ENCODE measurements around the gene ZNF12.

Gene ZNF12

GRCh38 chr7:6648815-6649104, 58.0 kb downstream of the ZNF12 start:
- no peaks in the 10 kb centered on the region for H3K27me3 ChIP-seq (ENCODE audit: insufficient read depth, poor library complexity, severe bottlenecking)
- no peak overlapping the region for H3K27ac ChIP-seq (replicated peaks)
- no peak for TF ChIP-seq POLR2AphosphoS5 (IDR thresholded peaks at IDR 0.05; ENCODE audit: low read depth)
- TF ChIP-seq CTCF (IDR thresholded peaks at IDR 0.05; ENCODE audit: insufficient read depth, low read length): no peak
- no peak for TF ChIP-seq SPI1 (IDR thresholded peaks at IDR 0.05; ENCODE audit: borderline replicate concordance, low read depth)
- TF ChIP-seq GABPA (IDR thresholded peaks at IDR 0.05; ENCODE audit: low read depth): no peak
- no peak for TF ChIP-seq REST (IDR thresholded peaks at IDR 0.05; ENCODE audit: insufficient replicate concordance, low read depth)
- DNase-seq (ENCODE audit: low read depth in 1 of 2, low spot score in 1 of 2): no peak
- no peak overlapping the region for H3K4me3 ChIP-seq (replicated peaks; ENCODE audit: insufficient read depth, low read length)

GRCh38 chr7:6648066-6648814, 58.5 kb downstream of the ZNF12 start:
- TF ChIP-seq POLR2AphosphoS5 (IDR thresholded peaks at IDR 0.05; ENCODE audit: low read depth): no peak
- TF ChIP-seq REST (IDR thresholded peaks at IDR 0.05; ENCODE audit: insufficient replicate concordance, low read depth): no peak
- no peak for TF ChIP-seq SPI1 (IDR thresholded peaks at IDR 0.05; ENCODE audit: borderline replicate concordance, low read depth)
- no peak for TF ChIP-seq GABPA (IDR thresholded peaks at IDR 0.05; ENCODE audit: low read depth)
- TF ChIP-seq CTCF (IDR thresholded peaks at IDR 0.05; ENCODE audit: insufficient read depth, low read length): no peak
- no peak for DNase-seq (ENCODE audit: low read depth in 1 of 2, low spot score in 1 of 2)
- no peak overlapping the region for H3K27ac ChIP-seq (replicated peaks)
- H3K4me3 ChIP-seq (replicated peaks; ENCODE audit: insufficient read depth, low read length): no peak overlapping the region
- H3K27me3 ChIP-seq (ENCODE audit: insufficient read depth, poor library complexity, severe bottlenecking): no peaks in the 10 kb centered on the region

GRCh38 chr7:6647541-6647940, 59.2 kb downstream of the ZNF12 start:
- H3K27me3 ChIP-seq (ENCODE audit: insufficient read depth, poor library complexity, severe bottlenecking): no peaks in the 10 kb centered on the region
- no peak for DNase-seq (ENCODE audit: low read depth in 1 of 2, low spot score in 1 of 2)
- H3K27ac ChIP-seq (replicated peaks): no peak overlapping the region
- TF ChIP-seq CTCF (IDR thresholded peaks at IDR 0.05; ENCODE audit: insufficient read depth, low read length) (no peak), SPI1 (IDR thresholded peaks at IDR 0.05; ENCODE audit: borderline replicate concordance, low read depth) (no peak), REST (IDR thresholded peaks at IDR 0.05; ENCODE audit: insufficient replicate concordance, low read depth) (no peak), POLR2AphosphoS5 (IDR thresholded peaks at IDR 0.05; ENCODE audit: low read depth) (no peak), GABPA (IDR thresholded peaks at IDR 0.05; ENCODE audit: low read depth) (no peak)
- H3K4me3 ChIP-seq (replicated peaks; ENCODE audit: insufficient read depth, low read length): no peak overlapping the region

All from HL-60 (cell line).